HCT116 (cell line): Measurements from ENCODE around the gene SUSD4. TPM values are rescaled to one million over a fixed set of nuclear protein-coding genes. Genes with fewer than 3 reads are reported as not detected.

ENCODE experiments used
- ATAC-seq: fragments of 200-7000 bp; cut with Tn5 transposase; 2 replicates; pipeline ENCODE4 v1.9.1; 2020; ENCODE audit warnings: mild to moderate bottlenecking, moderate library complexity
- BruUV-seq: library from RNA; stranded (reverse); fragments of 400-500 nt; replicated peaks from 2 replicates; lab custom pipeline; 2021; lab: Mats Ljungman, UMichigan
- CTCF ChIA-PET: fragments of 300-600 bp; sonication (Branson Sonifier 250); formaldehyde crosslinking; loops from one replicate; lab custom pipeline; 2021; ENCODE audit warnings: antibody characterized with exemption; lab: Charles Lee
- POLR2A ChIA-PET: fragments of 300-600, 350-600 bp; sonication (Branson Sonifier 250); formaldehyde crosslinking; loops from one replicate; lab custom pipeline; 2021; ENCODE audit warnings: antibody characterized with exemption; lab: Charles Lee
- RAD21 ChIA-PET, 2 experiments: fragments of 300-600 bp; sonication (Branson Sonifier 250); formaldehyde crosslinking; loops; one replicate each; lab custom pipeline; 2023; ENCODE audit warnings: low total read pairs in 2 of 2; ENCODE audit not compliant: uncharacterized antibody in 2 of 2, unreplicated experiment in 2 of 2, low non-redundant PET in 1 of 2; lab: Charles Lee
- DNase-seq: peaks from one replicate; pipeline ENCODE4 v3.0.0-alpha.2; 2010; ENCODE audit warnings: low read depth, low spot score
- H2AFZ ChIP-seq: fragments of 200-600 bp; shearing (Covaris generic), sonication (generic); 2 replicates; pipeline ENCODE4 v1.6.1; 2017; ENCODE audit warnings: low read depth, mixed run types, mixed read lengths, antibody characterized with exemption, low read length; ENCODE audit not compliant: poor library complexity, severe bottlenecking
- H3K27ac ChIP-seq: 2 replicates; pipeline ENCODE4 v1.5.1; 2012; ENCODE audit warnings: low read depth, low read length
- H3K27me3 ChIP-seq: fragments of 200-600 bp; sonication (generic); 2 replicates; pipeline ENCODE4 v1.6.1; 2016; ENCODE audit warnings: mixed run types, low read length, mixed read lengths; ENCODE audit not compliant: insufficient read depth
- H3K36me3 ChIP-seq, 2 experiments: fragments of 200-500 bp in 1 of 2; fragments of 200-600 bp in 1 of 2; sonication (Bioruptor generic) in 1 of 2; sonication (generic) in 1 of 2; 2 replicates each; pipeline versions ENCODE4 v1.5.1 to v1.6.1; 2014 to 2016; ENCODE audit warnings: low read length in 2 of 2, inconsistent platforms in 1 of 2, mixed read lengths in 1 of 2, mixed run types in 1 of 2; ENCODE audit not compliant: insufficient read depth in 2 of 2, control insufficient read depth in 1 of 2
- H3K4me1 ChIP-seq, 2 experiments: fragments of 200-600 bp in 1 of 2; sonication (generic) in 1 of 2; 2 replicates each; pipeline versions ENCODE4 v1.5.1 to v1.6.1; 2012 to 2017; ENCODE audit warnings: low read length in 2 of 2, inconsistent platforms in 1 of 2, mild to moderate bottlenecking in 1 of 2, mixed read lengths in 1 of 2, mixed run types in 1 of 2, moderate library complexity in 1 of 2; ENCODE audit not compliant: insufficient read depth in 2 of 2, control insufficient read depth in 1 of 2
- H3K4me2 ChIP-seq: fragments of 200-600 bp; sonication (generic); 2 replicates; pipeline ENCODE4 v1.6.1; 2017; ENCODE audit warnings: mixed run types, low read length, mixed read lengths
- H3K4me3 ChIP-seq, 2 experiments: fragments of 200-600 bp in 1 of 2; sonication (generic) in 1 of 2; replicated peaks in 1 of 2; 2 replicates each; pipeline ENCODE4 v1.5.1; 2011 to 2016; ENCODE audit warnings: low read length in 2 of 2, control low read depth in 1 of 2, low read depth in 1 of 2, mild to moderate bottlenecking in 1 of 2, mixed read lengths in 1 of 2, mixed run types in 1 of 2
- H3K79me2 ChIP-seq: fragments of 200-600 bp; sonication (generic); 2 replicates; pipeline ENCODE4 v1.6.1; 2017; ENCODE audit warnings: mild to moderate bottlenecking, mixed run types, low read length, moderate library complexity, mixed read lengths; ENCODE audit not compliant: insufficient read depth
- H3K9ac ChIP-seq: fragments of 200-600 bp; sonication (generic); 2 replicates; pipeline ENCODE4 v1.6.1; 2016; ENCODE audit warnings: low read length, mixed read lengths
- H3K9me2 ChIP-seq: fragments of 200-600 bp; sonication (generic), shearing (Covaris generic); 2 replicates; pipeline ENCODE4 v1.6.1; 2017; ENCODE audit warnings: mixed run types, mild to moderate bottlenecking, moderate library complexity; ENCODE audit not compliant: insufficient read depth
- H3K9me3 ChIP-seq, 2 experiments: fragments of 200-500 bp in 1 of 2; fragments of 200-600 bp in 1 of 2; sonication (Bioruptor generic) in 1 of 2; sonication (generic) in 1 of 2; 2 replicates each; pipeline ENCODE4 v1.6.1; 2014 to 2017; ENCODE audit warnings: low read length in 2 of 2, mixed read lengths in 2 of 2, inconsistent platforms in 1 of 2, low read depth in 1 of 2, mild to moderate bottlenecking in 1 of 2, mixed run types in 1 of 2, moderate library complexity in 1 of 2; ENCODE audit not compliant: control insufficient read depth in 1 of 2, insufficient read depth in 1 of 2
- H4K20me1 ChIP-seq: fragments of 200-600 bp; sonication (generic), shearing (Covaris generic); 2 replicates; pipeline ENCODE4 v1.6.1; 2017; ENCODE audit warnings: mixed run types, mild to moderate bottlenecking, moderate library complexity; ENCODE audit not compliant: insufficient read depth
- EGR1 ChIP-seq: IDR thresholded peaks from 2 replicates; pipeline ENCODE4 v1.6.1; 2012; ENCODE audit warnings: low read depth
- EZH2 ChIP-seq: fragments of 200-600 bp; sonication (generic); IDR thresholded peaks from 2 replicates; pipeline ENCODE4 v1.6.1; 2017; ENCODE audit warnings: antibody characterized with exemption, mixed run types
- POLR2A ChIP-seq: IDR thresholded peaks from 2 replicates; pipeline ENCODE4 v1.7.0; 2011; ENCODE audit warnings: borderline replicate concordance; ENCODE audit not compliant: insufficient read depth, insufficient read length; ENCODE audit errors: extremely low read depth
- SIN3A ChIP-seq: IDR thresholded peaks from 2 replicates; pipeline ENCODE4 v1.6.1; 2012; ENCODE audit warnings: low read depth
- TCF7L2 ChIP-seq: IDR thresholded peaks from 2 replicates; pipeline ENCODE4 v1.7.0; 2011; ENCODE audit warnings: borderline replicate concordance, inconsistent platforms; ENCODE audit not compliant: insufficient read depth, insufficient read length; ENCODE audit errors: extremely low read depth
- YY1 ChIP-seq: IDR thresholded peaks from 2 replicates; pipeline ENCODE4 v1.6.1; 2011; ENCODE audit warnings: low read length, low read depth, moderate library complexity, mild to moderate bottlenecking; ENCODE audit not compliant: insufficient replicate concordance; ENCODE audit errors: extremely low read depth
- ZNF274 ChIP-seq: fragments of 200-500 bp; sonication (Bioruptor generic); IDR thresholded peaks from 2 replicates; pipeline ENCODE4 v1.6.1; 2014; ENCODE audit warnings: mild to moderate bottlenecking, low read depth, low read length, inconsistent platforms
- intact Hi-C: fragments of 100-400 bp; cut with micrococcal nuclease; formaldehyde crosslinking; loops from 2 replicates; pipeline ENCODE4 v1.10.0; 2022
- total RNA-seq: library from RNA; stranded (reverse); gene quantifications from one replicate; pipeline ENCODE4 v1.2.1, GENCODE V29; 2021; ENCODE audit not compliant: unreplicated experiment
- TF ChIP-seq, protein P1 (sequence below): IDR thresholded peaks from 2 replicates; pipeline ENCODE4 v1.6.1; 2012; ENCODE audit warnings: low read depth

SUSD4 gene
- total RNA-seq, 1 experiment from 2014 or later: 0.59 TPM

DNA sequence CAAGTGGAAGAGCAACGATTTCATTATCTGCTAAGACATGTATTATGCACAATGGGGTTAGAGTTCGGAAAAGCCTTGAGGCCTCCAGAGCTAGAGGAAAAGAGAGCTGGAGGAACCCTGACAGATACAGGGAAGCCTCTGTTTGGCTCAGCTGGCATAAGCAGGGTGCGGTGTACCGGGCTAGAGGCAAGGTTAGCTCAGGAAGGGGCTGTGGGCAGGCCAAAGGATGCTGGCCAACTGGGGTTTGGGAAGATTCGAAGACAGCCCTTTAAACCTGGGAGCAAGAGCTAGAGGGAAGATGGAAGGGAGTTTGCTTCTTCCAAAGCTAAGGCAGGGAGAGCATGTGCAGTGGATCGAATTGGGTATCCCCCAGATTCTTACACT lies 113.4 kb downstream of the SUSD4 start:
- H4K20me1 ChIP-seq: no peaks in the 10 kb centered on the region
- ATAC-seq (no peak), DNase-seq (no peak)
- H3K9me2 ChIP-seq: no peaks in the 10 kb centered on the region
- CTCF ChIA-PET: no interaction called here
- H3K9ac ChIP-seq: no peak overlapping the region
- H3K79me2 ChIP-seq: no peaks in the 10 kb centered on the region
- POLR2A ChIA-PET: no interaction called here
- H3K36me3 ChIP-seq: no peaks in the 10 kb centered on the region
- no peaks in the 10 kb centered on the region for H3K9me3 ChIP-seq
- H3K27me3 ChIP-seq: no peaks in the 10 kb centered on the region
- no TSS peak for BruUV-seq
- intact Hi-C loops: no loop called here
- no peak overlapping the region for H3K4me3 ChIP-seq
- no peak overlapping the region for H2AFZ ChIP-seq
- TF ChIP-seq TCF7L2 (no peak), EZH2 (no peak), EGR1 (no peak), YY1 (no peak), ZNF274 (no peak), SIN3A (no peak), POLR2A (no peak)
- TF ChIP-seq, protein P1, sequence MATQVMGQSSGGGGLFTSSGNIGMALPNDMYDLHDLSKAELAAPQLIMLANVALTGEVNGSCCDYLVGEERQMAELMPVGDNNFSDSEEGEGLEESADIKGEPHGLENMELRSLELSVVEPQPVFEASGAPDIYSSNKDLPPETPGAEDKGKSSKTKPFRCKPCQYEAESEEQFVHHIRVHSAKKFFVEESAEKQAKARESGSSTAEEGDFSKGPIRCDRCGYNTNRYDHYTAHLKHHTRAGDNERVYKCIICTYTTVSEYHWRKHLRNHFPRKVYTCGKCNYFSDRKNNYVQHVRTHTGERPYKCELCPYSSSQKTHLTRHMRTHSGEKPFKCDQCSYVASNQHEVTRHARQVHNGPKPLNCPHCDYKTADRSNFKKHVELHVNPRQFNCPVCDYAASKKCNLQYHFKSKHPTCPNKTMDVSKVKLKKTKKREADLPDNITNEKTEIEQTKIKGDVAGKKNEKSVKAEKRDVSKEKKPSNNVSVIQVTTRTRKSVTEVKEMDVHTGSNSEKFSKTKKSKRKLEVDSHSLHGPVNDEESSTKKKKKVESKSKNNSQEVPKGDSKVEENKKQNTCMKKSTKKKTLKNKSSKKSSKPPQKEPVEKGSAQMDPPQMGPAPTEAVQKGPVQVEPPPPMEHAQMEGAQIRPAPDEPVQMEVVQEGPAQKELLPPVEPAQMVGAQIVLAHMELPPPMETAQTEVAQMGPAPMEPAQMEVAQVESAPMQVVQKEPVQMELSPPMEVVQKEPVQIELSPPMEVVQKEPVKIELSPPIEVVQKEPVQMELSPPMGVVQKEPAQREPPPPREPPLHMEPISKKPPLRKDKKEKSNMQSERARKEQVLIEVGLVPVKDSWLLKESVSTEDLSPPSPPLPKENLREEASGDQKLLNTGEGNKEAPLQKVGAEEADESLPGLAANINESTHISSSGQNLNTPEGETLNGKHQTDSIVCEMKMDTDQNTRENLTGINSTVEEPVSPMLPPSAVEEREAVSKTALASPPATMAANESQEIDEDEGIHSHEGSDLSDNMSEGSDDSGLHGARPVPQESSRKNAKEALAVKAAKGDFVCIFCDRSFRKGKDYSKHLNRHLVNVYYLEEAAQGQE: no peak
- H3K4me1 ChIP-seq: no peaks in the 10 kb centered on the region
- H3K27ac ChIP-seq: no peak overlapping the region
- RAD21 ChIA-PET: no interaction called here
- H3K4me2 ChIP-seq: no peak overlapping the region
